GM12892 (cell line): ENCODE data around the gene ST7L.

Experiments used
- POLR2A ChIP-seq: IDR thresholded peaks from 2 replicates; pipeline ENCODE4 v1.6.1; 2011; ENCODE audit warnings: low read depth, low read length, control low read depth
- POLR2AphosphoS5 ChIP-seq: IDR thresholded peaks from 2 replicates; pipeline ENCODE4 v1.6.1; 2011; ENCODE audit warnings: low read depth, low read length, control low read depth
- TAF1 ChIP-seq: IDR thresholded peaks from 2 replicates; pipeline ENCODE4 v1.6.1; 2011; ENCODE audit warnings: low read depth, mild to moderate bottlenecking, control low read depth, low read length, borderline replicate concordance

DNA sequence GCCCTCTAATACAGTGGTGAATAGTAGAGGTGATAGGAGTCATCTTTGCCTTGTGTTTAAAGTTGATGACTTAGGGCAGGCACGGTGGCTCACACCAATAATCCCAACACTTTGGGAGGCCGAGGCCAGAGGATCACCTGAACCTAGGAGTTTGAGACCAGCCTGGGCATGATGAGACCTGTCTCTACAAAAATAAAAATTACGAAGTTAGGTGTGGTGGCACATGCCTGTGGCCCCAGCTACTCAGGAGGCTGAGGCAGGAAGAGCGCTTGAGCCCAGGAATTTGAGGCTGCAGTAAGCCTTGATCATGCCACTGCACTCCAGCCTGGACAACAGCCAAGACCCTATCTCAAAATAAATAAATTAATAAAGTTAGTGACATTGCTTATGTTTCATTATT, 27.3 kb upstream of the ST7L start:
- TF ChIP-seq POLR2A = no peak
- no peak for TF ChIP-seq TAF1
- no peak for TF ChIP-seq POLR2AphosphoS5
